ENCODE data around the gene CRY1. TPM values are rescaled to one million over a fixed set of nuclear protein-coding genes. Genes with fewer than 3 reads are reported as not detected.
"Not testable (repeated sequence)": the region's sequence is repeated elsewhere in the genome, so short reads cannot be mapped to it uniquely, and the experiment has no call there.

CRY1 gene
- total RNA-seq, 4 donors from 2014 or later, result 11.1 to 22.7 (median 11.7) TPM

DNA sequence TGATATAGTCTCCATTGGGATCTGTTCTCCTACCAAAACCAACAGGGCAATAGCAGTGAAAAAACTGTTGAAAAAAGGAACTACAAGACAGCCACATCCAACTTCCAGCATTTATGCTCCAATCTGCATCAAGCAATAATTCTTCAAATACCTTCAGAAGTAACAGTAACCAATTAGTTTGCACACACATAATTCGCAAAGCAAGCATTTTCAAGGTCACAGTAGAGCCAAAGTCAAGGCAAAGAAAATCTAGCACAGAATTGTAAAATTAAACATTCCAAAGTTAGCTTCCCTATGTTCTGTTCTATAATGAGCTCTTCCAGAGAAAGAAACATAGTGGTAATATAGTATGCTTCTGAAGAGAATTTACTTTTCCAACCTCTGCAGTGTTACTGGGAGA, 95.4 kb downstream of the CRY1 start:
- Histone ChIP-seq H3K4me1 (no peaks in the 10 kb centered on the region), H3K4me3 (no peak overlapping the region), H3K9me3 (no peaks in the 10 kb centered on the region), H3K27ac (no peak overlapping the region), H3K27me3 (no peaks in the 10 kb centered on the region), H3K36me3 (peaks cover 5 to 35% of the 10 kb centered on the region in 2 donors)
- no peak for DNase-seq
- no peak for ATAC-seq
- in situ Hi-C loops (cut with MboI; ENCODE audit: low sequenced_read_pairs in 4 of 4) (loop anchor here in 1 of 4 donors (25.0 kb wide), 1 partner anchor 89 kb away; the partner anchor contains the start of gene CRY1), intact Hi-C loops (cut with DNase I; ENCODE audit: low total_unique reads) (no loop called here)
- TF ChIP-seq POLR2A (IDR thresholded peaks at IDR 0.05), result no peak
- no peak for TF ChIP-seq CTCF (IDR thresholded peaks at IDR 0.05 in 4 of 5, conservative IDR thresholded peaks at IDR 0.05 in 1 of 5)

GRCh38 chr12:106996102-106996501, 97.2 kb downstream of the CRY1 start:
- H3K27ac ChIP-seq, result not testable (repeated sequence)

DNA sequence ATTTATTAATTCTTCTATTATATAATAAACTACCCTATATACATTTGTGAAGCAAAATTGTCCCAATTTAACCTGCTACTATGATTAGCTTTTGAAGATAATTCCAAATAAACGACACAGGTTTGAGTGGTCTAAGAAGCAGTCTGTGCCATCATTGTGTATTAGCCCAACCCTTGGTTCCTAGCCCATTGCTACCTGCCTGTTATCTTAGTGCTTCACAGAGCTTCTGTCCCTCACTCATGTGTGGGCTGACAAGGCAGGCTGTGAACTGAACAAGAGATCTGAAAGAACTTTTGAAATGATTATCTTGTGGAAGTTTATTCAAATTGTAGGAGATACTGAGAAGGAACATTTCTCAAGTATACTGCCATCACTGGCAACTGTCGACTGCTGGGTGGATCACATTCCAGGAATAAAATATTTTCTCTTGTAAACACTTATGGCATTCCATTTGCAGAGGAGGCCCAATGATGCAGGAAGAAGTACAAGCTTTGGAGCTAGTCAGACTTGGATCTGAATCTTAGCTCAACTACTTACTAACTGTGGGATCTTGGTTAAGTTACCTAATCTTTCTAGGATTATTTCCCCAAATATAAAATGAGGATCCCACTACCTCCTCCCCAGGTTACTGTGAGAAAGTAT, 98.6 kb downstream of the CRY1 start:
- H3K27me3 ChIP-seq, result no peaks in the 10 kb centered on the region
- H3K4me1 ChIP-seq, result no peaks in the 10 kb centered on the region
- TF ChIP-seq POLR2A (IDR thresholded peaks at IDR 0.05), result no peak
- TF ChIP-seq CTCF (IDR thresholded peaks at IDR 0.05 in 4 of 5, conservative IDR thresholded peaks at IDR 0.05 in 1 of 5), result no peak
- DNase-seq, result no peak
- no peak overlapping the region for H3K4me3 ChIP-seq
- ATAC-seq, result no peak
- peaks cover 5 to 45% of the 10 kb centered on the region in 2 donors for H3K36me3 ChIP-seq
- H3K27ac ChIP-seq, result no peak overlapping the region
- in situ Hi-C loops (cut with MboI; ENCODE audit: low sequenced_read_pairs in 4 of 4) (loop anchor here in 1 of 4 donors (25.0 kb wide), 1 partner anchor 93 kb away; the partner anchor contains the start of gene CRY1), intact Hi-C loops (cut with DNase I; ENCODE audit: low total_unique reads) (no loop called here)
- no peaks in the 10 kb centered on the region for H3K9me3 ChIP-seq

More at GRCh38 chr12:106996102-106996501, 97.2 kb downstream of the CRY1 start:
- H3K9me3 ChIP-seq; H3K4me1 ChIP-seq; ATAC-seq; DNase-seq; H3K4me3 ChIP-seq; intact Hi-C loops (cut with DNase I; ENCODE audit: low total_unique reads); H3K27me3 ChIP-seq: not testable (repeated sequence)
- in situ Hi-C loops (cut with MboI; ENCODE audit: low sequenced_read_pairs in 4 of 4), result loop anchor here in 1 of 4 donors (25.0 kb wide), 1 partner anchor 91 kb away; the partner anchor contains the start of gene CRY1
- peaks cover 5 to 45% of the 10 kb centered on the region in 2 donors for H3K36me3 ChIP-seq

- ATAC-seq (no peak), DNase-seq (no peak)
- Histone ChIP-seq H3K27me3 (no peaks in the 10 kb centered on the region), H3K36me3 (peaks cover 0 to 27% of the 10 kb centered on the region in 2 donors), H3K27ac (peak overlapping the region; percentile 87 to 98 (median 93)), H3K9me3 (no peaks in the 10 kb centered on the region), H3K4me3 (peak overlapping the region in 2 of 4 donors; percentile 78 to 90), H3K4me1 (peaks cover 17 to 18% of the 10 kb centered on the region in 2 donors)
- intact Hi-C loops (cut with DNase I; ENCODE audit: low total_unique reads), result loop anchor here (1.0 kb wide), 3 partner anchors 33 to 104 kb away; partner anchors contain the start of gene TMEM263
- TF ChIP-seq POLR2A (IDR thresholded peaks at IDR 0.05), result no peak
- no peak for TF ChIP-seq CTCF (IDR thresholded peaks at IDR 0.05 in 4 of 5, conservative IDR thresholded peaks at IDR 0.05 in 1 of 5)
- in situ Hi-C loops (cut with MboI; ENCODE audit: low sequenced_read_pairs in 4 of 4), result loop anchor here in 1 of 4 donors (25.0 kb wide), 1 partner anchor 99 kb away; the partner anchor contains the start of gene CRY1
Measured at GRCh38 chr12:106987846-106988245, 105.5 kb downstream of the CRY1 start.

Data from gastrocnemius medialis (tissue), 4 donors.